PC-3 (cell line): ENCODE data around the gene FSTL5. TPM values are rescaled to one million over a fixed set of nuclear protein-coding genes. Genes with fewer than 3 reads are reported as not detected.

Source experiments
- ATAC-seq: fragments of 200-7000 bp; cut with Tn5 transposase; 2 replicates; pipeline ENCODE4 v1.9.1; 2020; ENCODE audit warnings: mild to moderate bottlenecking, moderate library complexity
- BruUV-seq: library from RNA; stranded (reverse); fragments of 400-500 nt; replicated peaks from 2 replicates; lab custom pipeline; 2021; lab: Mats Ljungman, UMichigan
- CTCF ChIA-PET: fragments of 300-600 bp; sonication (Branson Sonifier 250); formaldehyde crosslinking; loops from one replicate; lab custom pipeline; 2022; ENCODE audit warnings: antibody characterized with exemption; lab: Charles Lee
- POLR2A ChIA-PET: fragments of 300-600 bp; sonication (Branson Sonifier 250); formaldehyde crosslinking; loops from one replicate; lab custom pipeline; 2022; ENCODE audit warnings: antibody characterized with exemption; ENCODE audit not compliant: unreplicated experiment; lab: Charles Lee
- DNase-seq: peaks from one replicate; pipeline ENCODE4 v3.0.0-alpha.2; 2015
- H2AFZ ChIP-seq: fragments of 300-600 bp; sonication (generic); 2 replicates; pipeline ENCODE4 v1.6.0; 2016; ENCODE audit warnings: antibody characterized with exemption, low read length
- H3F3A ChIP-seq: fragments of 300-600 bp; sonication (generic); one replicate; pipeline ENCODE4 v1.6.0; 2017; ENCODE audit warnings: antibody characterized with exemption, low read length, control low read depth, mild to moderate bottlenecking; ENCODE audit not compliant: unreplicated experiment
- H3K27ac ChIP-seq: fragments of 300-600 bp; sonication (generic); 2 replicates; pipeline ENCODE4 v1.5.1; 2016; ENCODE audit warnings: mild to moderate bottlenecking, low read length
- H3K27me3 ChIP-seq: fragments of 300-600 bp; sonication (generic); 2 replicates; pipeline ENCODE4 v1.6.1; 2016; ENCODE audit warnings: low read length, mixed read lengths
- H3K36me3 ChIP-seq: fragments of 300-600 bp; sonication (generic); 2 replicates; pipeline ENCODE4 v1.6.1; 2016; ENCODE audit warnings: low read depth, mixed run types, low read length, mixed read lengths
- H3K4me1 ChIP-seq: fragments of 300-600 bp; sonication (generic); 2 replicates; pipeline ENCODE4 v1.5.1; 2016; ENCODE audit warnings: low read length; ENCODE audit not compliant: insufficient read depth
- H3K4me2 ChIP-seq: fragments of 300-600 bp; sonication (generic); 2 replicates; pipeline ENCODE4 v1.6.0; 2016; ENCODE audit warnings: low read length
- H3K4me3 ChIP-seq: fragments of 300-600 bp; sonication (generic); 2 replicates; pipeline ENCODE4 v1.5.1; 2016; ENCODE audit warnings: mild to moderate bottlenecking, low read length, mixed read lengths
- H3K79me2 ChIP-seq: fragments of 300-600 bp; sonication (generic); 2 replicates; pipeline ENCODE4 v1.6.1; 2017; ENCODE audit warnings: low read length, mixed read lengths
- H3K9ac ChIP-seq: fragments of 300-600 bp; sonication (generic); 2 replicates; pipeline ENCODE4 v1.6.0; 2016; ENCODE audit warnings: mild to moderate bottlenecking, low read length
- H3K9me2 ChIP-seq: fragments of 300-600 bp; sonication (generic); replicated peaks from 2 replicates; pipeline ENCODE4 v1.6.1; 2016; ENCODE audit warnings: mixed run types, low read length, mixed read lengths
- H3K9me3 ChIP-seq: fragments of 300-600 bp; sonication (generic); 2 replicates; pipeline ENCODE4 v1.6.1; 2016; ENCODE audit warnings: low read length, mixed read lengths
- H4K20me1 ChIP-seq: fragments of 300-600 bp; sonication (generic); 2 replicates; pipeline ENCODE4 v1.6.1; 2016; ENCODE audit warnings: low read length, mixed read lengths
- EZH2 ChIP-seq: fragments of 300-600 bp; sonication (generic); IDR thresholded peaks from one replicate; pipeline ENCODE4 v1.6.1; 2017; ENCODE audit warnings: antibody characterized with exemption, mild to moderate bottlenecking, low read length; ENCODE audit not compliant: unreplicated experiment
- EZH2phosphoT487 ChIP-seq: fragments of 300-600 bp; sonication (generic); IDR thresholded peaks from 2 replicates; pipeline ENCODE4 v1.6.1; 2018; ENCODE audit warnings: mild to moderate bottlenecking, antibody characterized with exemption, low read length, borderline replicate concordance
- intact Hi-C: fragments of 100-400 bp; cut with micrococcal nuclease; formaldehyde crosslinking; loops from 2 replicates; pipeline ENCODE4 v1.9.0; 2023
- total RNA-seq: library from RNA; depleted of rRNA; stranded (reverse); fragments of >200 nt; gene quantifications from 2 replicates; pipeline ENCODE4 v1.2.3, GENCODE V29; 2014
- TF ChIP-seq, protein P1 (sequence below): fragments of 300-600 bp; sonication (generic); conservative IDR thresholded peaks from 2 replicates; pipeline ENCODE4 v1.5.1; 2017; ENCODE audit warnings: antibody characterized with exemption, low read depth, mild to moderate bottlenecking, low read length

Gene FSTL5
- total RNA-seq, 1 experiment from 2014 or later = not detected

GRCh38 chr4:161336016-161336530 lies 827.7 kb downstream of the FSTL5 start:
- CTCF ChIA-PET = no interaction called here

More at GRCh38 chr4:161336016-161336530, 827.7 kb downstream of the FSTL5 start:
- ATAC-seq (no peak), DNase-seq (no peak)
- TF ChIP-seq EZH2 (no peak), EZH2phosphoT487 (no peak)
- TF ChIP-seq, protein P1, sequence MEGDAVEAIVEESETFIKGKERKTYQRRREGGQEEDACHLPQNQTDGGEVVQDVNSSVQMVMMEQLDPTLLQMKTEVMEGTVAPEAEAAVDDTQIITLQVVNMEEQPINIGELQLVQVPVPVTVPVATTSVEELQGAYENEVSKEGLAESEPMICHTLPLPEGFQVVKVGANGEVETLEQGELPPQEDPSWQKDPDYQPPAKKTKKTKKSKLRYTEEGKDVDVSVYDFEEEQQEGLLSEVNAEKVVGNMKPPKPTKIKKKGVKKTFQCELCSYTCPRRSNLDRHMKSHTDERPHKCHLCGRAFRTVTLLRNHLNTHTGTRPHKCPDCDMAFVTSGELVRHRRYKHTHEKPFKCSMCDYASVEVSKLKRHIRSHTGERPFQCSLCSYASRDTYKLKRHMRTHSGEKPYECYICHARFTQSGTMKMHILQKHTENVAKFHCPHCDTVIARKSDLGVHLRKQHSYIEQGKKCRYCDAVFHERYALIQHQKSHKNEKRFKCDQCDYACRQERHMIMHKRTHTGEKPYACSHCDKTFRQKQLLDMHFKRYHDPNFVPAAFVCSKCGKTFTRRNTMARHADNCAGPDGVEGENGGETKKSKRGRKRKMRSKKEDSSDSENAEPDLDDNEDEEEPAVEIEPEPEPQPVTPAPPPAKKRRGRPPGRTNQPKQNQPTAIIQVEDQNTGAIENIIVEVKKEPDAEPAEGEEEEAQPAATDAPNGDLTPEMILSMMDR = no peak
- intact Hi-C loops = no loop called here
- H4K20me1 ChIP-seq = no peaks in the 10 kb centered on the region
- H3K4me2 ChIP-seq = no peak overlapping the region
- H3F3A ChIP-seq = no peaks in the 10 kb centered on the region
- no peaks in the 10 kb centered on the region for H3K36me3 ChIP-seq
- H3K79me2 ChIP-seq = no peaks in the 10 kb centered on the region
- no peaks in the 10 kb centered on the region for H3K4me1 ChIP-seq
- H3K4me3 ChIP-seq = no peak overlapping the region
- H3K9me2 ChIP-seq = no peaks in the 10 kb centered on the region
- H3K9ac ChIP-seq = no peak overlapping the region
- no peaks in the 10 kb centered on the region for H3K27me3 ChIP-seq
- POLR2A ChIA-PET = no interaction called here
- no peaks in the 10 kb centered on the region for H3K9me3 ChIP-seq
- BruUV-seq = no TSS peak
- no peak overlapping the region for H3K27ac ChIP-seq
- H2AFZ ChIP-seq = no peak overlapping the region
